Activated T-cell treated with anti-CD3 and anti-CD28 coated beads, Interleukin-2, amount 50 U/mL, for 24 hours (primary cell): ENCODE results near the gene CACNA1F.

Source experiments
- DNase-seq: peaks from one replicate; pipeline ENCODE4 v3.0.0-alpha.2; 2020
- H3K27ac Mint-ChIP-seq: 2 replicates; pipeline ENCODE4 v1.8.0; 2020; ENCODE audit warnings: mild to moderate bottlenecking, mixed read lengths
- H3K27me3 Mint-ChIP-seq: 2 replicates; pipeline ENCODE4 v1.8.0; 2020; ENCODE audit warnings: mixed read lengths
- H3K36me3 Mint-ChIP-seq: 2 replicates; pipeline ENCODE4 v1.8.0; 2020; ENCODE audit warnings: low read depth, mixed read lengths
- H3K4me1 Mint-ChIP-seq: 2 replicates; pipeline ENCODE4 v1.8.0; 2020; ENCODE audit warnings: low read depth, mixed read lengths
- H3K4me3 Mint-ChIP-seq: 2 replicates; pipeline ENCODE4 v1.8.0; 2020; ENCODE audit warnings: mild to moderate bottlenecking, moderate library complexity, mixed read lengths
- H3K9me3 Mint-ChIP-seq: 2 replicates; pipeline ENCODE4 v1.8.0; 2020; ENCODE audit warnings: mixed read lengths

Gene CACNA1F

DNA sequence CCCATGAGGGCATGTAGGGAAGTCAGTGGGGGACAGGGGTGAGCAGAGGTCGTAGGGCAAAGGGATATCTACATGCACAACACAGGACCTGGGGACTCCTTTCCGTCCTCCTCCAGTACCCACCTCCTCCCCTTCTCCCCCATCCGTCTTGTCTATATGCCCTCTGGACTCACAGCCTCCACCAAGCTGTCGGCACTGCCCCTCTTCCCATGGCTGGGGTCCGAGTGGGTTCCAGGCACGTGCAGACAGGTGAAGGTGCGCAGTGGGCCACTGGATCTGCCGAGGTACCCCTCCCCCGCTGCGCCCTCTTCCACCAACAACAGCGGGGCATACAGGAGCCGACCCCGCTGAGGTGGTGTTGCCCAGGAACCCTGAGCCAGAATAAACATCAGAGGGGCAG, 27.7 kb downstream of the CACNA1F start:
- peaks cover 4% of the 10 kb centered on the region for H3K4me1 Mint-ChIP-seq
- H3K9me3 Mint-ChIP-seq: no peaks in the 10 kb centered on the region
- H3K36me3 Mint-ChIP-seq: no peaks in the 10 kb centered on the region
- H3K4me3 Mint-ChIP-seq: no peak overlapping the region
- no peak for DNase-seq
- H3K27me3 Mint-ChIP-seq: peaks cover 17% of the 10 kb centered on the region
- no peak overlapping the region for H3K27ac Mint-ChIP-seq

DNA sequence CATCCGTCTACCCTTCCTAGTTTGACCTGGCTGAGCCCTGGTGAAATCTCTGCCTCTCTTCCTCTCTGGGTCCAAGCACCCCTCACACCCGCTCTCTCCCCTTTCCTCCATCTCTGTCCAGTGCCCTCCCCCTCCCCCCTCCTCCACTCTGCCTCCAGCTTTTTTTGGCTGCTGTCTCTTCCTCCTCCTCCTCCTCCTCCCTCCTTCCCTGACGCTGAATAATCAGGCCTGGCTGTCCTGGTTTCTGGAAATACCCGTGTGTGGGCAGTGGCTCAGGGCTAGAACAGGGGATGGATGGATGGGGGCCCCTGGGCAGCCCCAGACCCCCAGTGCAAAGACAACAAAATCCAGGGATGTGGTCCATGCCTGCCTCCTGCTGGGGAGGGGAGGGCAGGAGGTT, 28.4 kb downstream of the CACNA1F start:
- no peaks in the 10 kb centered on the region for H3K36me3 Mint-ChIP-seq
- DNase-seq: no peak
- H3K9me3 Mint-ChIP-seq: no peaks in the 10 kb centered on the region
- no peak overlapping the region for H3K27ac Mint-ChIP-seq
- peaks cover 15% of the 10 kb centered on the region for H3K27me3 Mint-ChIP-seq
- H3K4me3 Mint-ChIP-seq: no peak overlapping the region
- peaks cover 6% of the 10 kb centered on the region for H3K4me1 Mint-ChIP-seq

DNA sequence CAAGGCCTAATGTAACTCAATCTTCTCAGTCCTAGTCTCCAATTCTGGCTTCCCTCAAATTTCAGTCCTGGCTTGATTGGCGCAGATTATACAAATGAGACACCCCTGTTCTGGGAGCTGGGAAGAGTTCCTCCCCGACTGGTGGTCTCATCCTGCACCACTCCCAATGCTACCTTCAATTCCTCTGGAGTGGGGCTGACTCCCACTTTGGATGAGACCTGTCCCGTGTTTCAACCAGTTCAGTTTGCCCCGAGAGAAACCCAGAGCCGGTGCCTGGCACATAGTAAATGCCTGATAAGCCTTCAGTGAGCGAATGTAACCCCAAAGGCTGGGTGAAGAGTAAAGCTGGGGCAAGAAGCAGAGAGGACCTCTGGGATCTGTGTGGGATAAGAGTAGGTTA, 29.1 kb downstream of the CACNA1F start:
- H3K27me3 Mint-ChIP-seq: peaks cover 10% of the 10 kb centered on the region
- no peak for DNase-seq
- H3K36me3 Mint-ChIP-seq: no peaks in the 10 kb centered on the region
- peaks cover 8% of the 10 kb centered on the region for H3K4me1 Mint-ChIP-seq
- no peaks in the 10 kb centered on the region for H3K9me3 Mint-ChIP-seq
- H3K4me3 Mint-ChIP-seq: no peak overlapping the region
- no peak overlapping the region for H3K27ac Mint-ChIP-seq

DNA sequence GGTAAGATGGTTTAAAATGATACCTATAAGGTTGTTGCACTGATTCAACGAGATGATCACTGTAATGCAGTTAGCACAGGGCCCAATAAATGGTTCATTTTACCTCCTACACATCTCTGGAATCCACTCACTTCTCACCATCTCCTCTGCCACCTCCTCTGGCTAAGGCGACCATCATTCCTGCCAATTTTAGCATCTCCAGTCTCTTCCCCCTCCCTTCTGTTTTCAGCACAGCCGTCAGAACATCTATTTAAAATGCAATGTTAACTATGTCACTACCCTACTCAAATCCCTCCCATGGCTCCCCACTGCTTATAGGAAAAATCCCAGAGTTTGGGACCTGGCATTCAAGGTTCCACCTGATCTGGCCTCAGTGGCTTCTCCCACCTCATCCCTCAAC, 29.6 kb downstream of the CACNA1F start:
- peaks cover 12% of the 10 kb centered on the region for H3K4me1 Mint-ChIP-seq
- H3K9me3 Mint-ChIP-seq: no peaks in the 10 kb centered on the region
- DNase-seq: no peak
- H3K4me3 Mint-ChIP-seq: no peak overlapping the region
- no peak overlapping the region for H3K27ac Mint-ChIP-seq
- H3K27me3 Mint-ChIP-seq: peaks cover 13% of the 10 kb centered on the region
- H3K36me3 Mint-ChIP-seq: no peaks in the 10 kb centered on the region

DNA sequence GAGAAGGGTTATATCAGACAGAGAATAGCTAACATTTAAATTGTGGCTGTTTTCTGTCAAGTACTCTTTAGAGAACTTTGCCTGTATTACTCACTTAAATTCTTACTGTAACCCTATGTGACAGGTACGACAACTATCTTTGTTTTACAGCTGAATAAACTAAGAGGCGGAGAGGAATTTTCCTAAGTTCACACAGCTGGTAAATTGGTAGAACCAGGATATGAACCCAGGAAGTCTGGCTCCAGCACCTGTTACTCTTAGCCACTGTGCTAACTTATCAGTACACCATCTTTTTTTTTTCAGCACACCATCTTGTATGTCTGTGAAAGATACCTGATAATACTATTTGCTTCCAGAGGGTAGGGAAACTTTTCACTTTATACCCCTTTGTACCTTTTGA, 31.1 kb downstream of the CACNA1F start:
- Mint-ChIP-seq H3K36me3 (no peaks in the 10 kb centered on the region), H3K27ac (no peak overlapping the region), H3K9me3 (no peaks in the 10 kb centered on the region), H3K27me3 (peaks cover 22% of the 10 kb centered on the region), H3K4me3 (no peak overlapping the region), H3K4me1 (peaks cover 18% of the 10 kb centered on the region)
- DNase-seq: no peak

DNA sequence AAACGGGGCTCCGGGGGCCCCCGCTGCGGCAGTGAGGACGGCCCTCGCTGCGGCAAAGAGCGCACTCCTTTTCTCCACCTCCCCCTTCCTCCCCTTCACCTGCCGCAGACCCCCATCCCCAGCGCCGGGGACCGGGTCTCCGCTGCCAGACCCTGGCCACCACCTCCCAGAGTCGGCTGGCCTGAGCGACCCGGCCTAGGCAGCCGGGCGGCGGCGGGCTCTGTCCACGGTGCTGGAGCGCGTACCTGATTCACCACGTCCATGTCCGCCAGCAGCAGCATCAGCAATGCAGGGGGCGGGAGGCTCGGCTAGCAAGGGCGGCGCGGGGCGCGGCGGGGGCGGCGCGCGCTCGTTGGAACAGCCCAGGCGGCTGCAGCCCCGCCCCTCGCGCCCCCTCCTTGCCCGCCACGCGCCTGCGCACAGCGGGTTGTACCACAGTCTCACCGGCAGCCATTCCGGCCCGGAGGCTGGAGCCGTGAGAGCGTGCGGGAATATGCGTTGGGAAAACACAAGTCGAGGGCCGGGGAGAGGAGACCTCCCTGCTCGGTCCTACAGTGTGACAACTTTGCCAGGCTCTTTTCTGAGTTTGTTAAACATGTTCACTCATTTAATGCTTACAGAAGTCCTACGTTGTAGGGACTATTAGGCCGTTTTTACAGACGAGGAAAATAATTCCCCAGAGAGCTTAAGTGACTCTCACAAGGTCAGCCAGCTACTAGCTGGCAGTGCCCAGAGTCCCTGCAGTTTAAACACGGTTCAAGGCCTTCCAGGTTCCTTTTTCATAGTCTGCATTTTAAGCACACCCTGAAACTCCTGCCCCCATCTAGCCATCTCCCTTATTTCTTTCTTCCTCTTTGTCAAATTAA, 33.0 kb downstream of the CACNA1F start, which contains the start of gene SYP:
Gene SYP (minus strand): TSS at position 288 of the 866 bp plus-strand sequence. CDS start 7 bp downstream, at position 281.
- Mint-ChIP-seq H3K27ac (peak within 1 kb of the TSS; percentile 64), H3K4me1 (peaks cover 18% of the 10 kb centered on the region), H3K9me3 (no peaks in the 10 kb centered on the region), H3K4me3 (peak within 1 kb of the TSS; percentile 62), H3K27me3 (peaks cover 20% of the 10 kb centered on the region), H3K36me3 (no peaks in the 10 kb centered on the region)
- DNase-seq: peak; percentile 90

DNA sequence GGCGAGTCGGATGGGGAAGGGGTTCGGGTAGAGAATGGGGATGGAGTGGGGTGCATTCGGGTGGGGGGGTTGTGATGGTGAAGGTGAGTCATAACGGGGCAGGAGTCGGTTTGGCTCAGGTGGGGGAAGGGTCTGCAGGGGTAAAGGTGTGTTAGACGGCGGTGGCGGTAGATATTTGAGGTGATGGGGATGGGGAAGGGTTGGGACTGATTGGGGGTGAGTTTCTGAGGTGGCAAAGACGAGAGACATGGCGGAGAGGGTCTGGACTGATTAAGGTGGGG, 33.9 kb downstream of the CACNA1F start:
- Mint-ChIP-seq H3K4me1 (peaks cover 18% of the 10 kb centered on the region), H3K9me3 (no peaks in the 10 kb centered on the region), H3K27me3 (peaks cover 20% of the 10 kb centered on the region), H3K36me3 (no peaks in the 10 kb centered on the region), H3K4me3 (peak overlapping the region; percentile 51), H3K27ac (no peak overlapping the region)
- no peak for DNase-seq

DNA sequence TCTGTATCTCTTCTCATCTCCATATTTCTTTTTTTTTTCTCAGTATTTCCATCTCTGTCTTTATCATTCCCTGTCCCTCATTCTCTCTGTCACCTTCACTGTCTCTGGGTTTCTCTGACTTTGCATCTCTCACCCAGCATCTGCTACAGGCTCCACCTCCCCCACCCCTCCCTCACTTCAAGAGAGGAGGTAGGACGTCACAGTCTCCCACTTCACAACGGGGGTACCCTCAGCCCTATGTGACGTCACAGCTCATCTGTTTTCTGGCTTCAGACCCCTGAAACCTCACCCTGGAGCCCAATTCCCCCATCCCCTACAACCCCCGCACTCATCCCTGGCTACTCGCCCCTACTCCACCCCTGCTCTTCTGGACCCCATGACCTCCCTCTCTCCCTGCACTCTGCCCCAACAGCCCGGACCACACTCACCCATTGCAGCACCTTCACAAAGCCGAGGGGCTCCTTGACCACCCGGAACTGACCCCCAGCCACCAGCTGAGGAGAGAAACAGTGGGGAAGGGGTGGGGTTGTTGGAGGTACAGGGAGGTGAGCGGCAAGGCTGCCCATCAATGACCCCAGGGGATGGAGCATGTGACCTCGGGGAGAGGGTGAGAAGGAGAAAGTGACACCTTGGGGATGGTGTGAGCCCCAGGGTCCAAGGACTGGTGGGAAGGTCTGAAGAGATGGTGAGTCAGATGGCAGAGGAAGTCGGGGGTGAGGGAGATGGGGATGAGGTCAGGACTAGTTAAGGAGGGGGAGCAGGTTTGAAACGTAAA, 34.4 kb downstream of the CACNA1F start:
- Mint-ChIP-seq H3K4me3 (peak overlapping the region; percentile 51), H3K27me3 (peaks cover 20% of the 10 kb centered on the region), H3K4me1 (peaks cover 23% of the 10 kb centered on the region), H3K27ac (no peak overlapping the region), H3K36me3 (no peaks in the 10 kb centered on the region), H3K9me3 (no peaks in the 10 kb centered on the region)
- DNase-seq: no peak

DNA sequence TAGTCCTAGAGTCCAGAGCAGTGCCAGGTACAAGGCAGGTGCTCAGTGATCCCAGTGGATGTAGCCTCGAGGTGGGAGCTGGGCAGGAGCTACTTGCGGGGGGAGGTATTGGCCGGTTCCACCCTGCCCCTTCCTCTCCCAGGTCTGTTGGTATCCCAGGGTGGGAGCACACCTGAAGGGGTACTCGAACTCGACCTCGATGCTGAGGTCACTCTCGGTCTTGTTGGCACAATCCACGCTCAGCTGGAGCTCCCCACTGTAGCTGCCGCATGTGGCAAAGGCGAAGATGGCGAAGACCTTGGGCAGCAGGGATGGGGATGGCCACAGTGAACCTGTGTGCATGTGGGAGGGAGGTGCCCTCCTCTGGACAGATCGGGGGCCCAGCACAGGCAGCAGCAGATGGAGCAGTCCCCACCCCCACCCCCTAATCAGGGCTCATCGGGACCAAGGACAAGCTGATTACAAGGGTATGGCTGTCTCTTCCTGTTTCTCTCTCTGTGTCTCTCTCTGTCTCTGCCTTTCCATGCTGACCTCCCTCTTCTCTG, 35.5 kb downstream of the CACNA1F start:
- Mint-ChIP-seq H3K27ac (no peak overlapping the region), H3K36me3 (no peaks in the 10 kb centered on the region), H3K4me3 (no peak overlapping the region), H3K27me3 (peaks cover 16% of the 10 kb centered on the region), H3K9me3 (no peaks in the 10 kb centered on the region), H3K4me1 (peaks cover 34% of the 10 kb centered on the region)
- no peak for DNase-seq

DNA sequence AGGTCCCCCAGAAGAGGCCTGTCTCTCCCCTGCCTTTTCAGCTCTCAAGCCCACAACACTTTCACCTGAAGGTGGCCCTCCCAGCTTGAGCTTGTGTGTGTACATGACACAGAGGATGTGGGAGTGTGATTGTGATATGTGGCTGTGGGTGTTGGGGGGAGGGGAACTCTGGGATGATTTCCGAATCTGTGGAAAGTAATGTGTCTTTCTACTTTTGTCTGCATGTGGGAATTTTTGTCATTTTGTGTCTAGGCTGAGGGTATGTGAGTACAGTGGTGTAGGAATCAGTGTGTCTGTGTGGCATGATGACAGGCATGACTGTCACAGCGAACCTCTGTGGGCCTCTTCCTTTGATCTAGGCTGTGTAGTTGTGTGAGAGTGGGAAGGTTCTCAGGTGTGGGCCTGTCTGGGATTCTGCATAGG, 39.6 kb downstream of the CACNA1F start:
- DNase-seq: no peak
- Mint-ChIP-seq H3K4me1 (peaks cover 33% of the 10 kb centered on the region), H3K27me3 (peaks cover 17% of the 10 kb centered on the region), H3K36me3 (peaks cover 2% of the 10 kb centered on the region), H3K9me3 (no peaks in the 10 kb centered on the region), H3K27ac (peak overlapping the region; percentile 73), H3K4me3 (no peak overlapping the region)

DNA sequence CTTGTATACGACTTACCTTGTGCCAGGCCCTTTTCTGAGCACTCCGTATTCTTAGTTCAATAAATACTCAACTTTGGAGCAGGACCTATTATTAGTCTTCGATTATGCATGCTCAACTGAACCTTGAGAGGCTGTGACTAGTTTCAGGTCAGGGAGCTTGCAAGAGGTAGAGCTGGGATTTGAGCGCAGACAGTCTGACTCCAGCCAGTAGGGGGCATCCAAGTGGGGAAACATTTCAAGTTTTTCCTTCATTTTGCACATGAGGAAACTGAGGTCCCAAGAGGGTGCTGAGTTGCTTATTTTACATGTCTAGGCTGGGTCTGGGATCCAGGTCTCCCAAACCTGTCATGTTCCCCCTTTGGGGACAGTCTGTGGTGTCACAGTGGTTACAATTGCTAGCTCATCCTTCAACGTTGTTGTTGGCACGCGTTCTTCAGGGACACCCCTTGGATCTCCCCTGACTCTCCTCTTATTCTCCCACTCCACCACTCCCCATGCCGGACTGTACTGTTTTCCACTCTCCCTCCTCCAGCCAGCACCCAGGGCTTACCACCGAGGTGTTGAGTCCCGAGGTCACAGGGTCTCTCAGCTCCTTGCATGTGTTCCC, 40.3 kb downstream of the CACNA1F start:
- peak overlapping the region; percentile 73 for H3K27ac Mint-ChIP-seq
- H3K4me3 Mint-ChIP-seq: peak overlapping the region; percentile 49
- peaks cover 10% of the 10 kb centered on the region for H3K27me3 Mint-ChIP-seq

DNA sequence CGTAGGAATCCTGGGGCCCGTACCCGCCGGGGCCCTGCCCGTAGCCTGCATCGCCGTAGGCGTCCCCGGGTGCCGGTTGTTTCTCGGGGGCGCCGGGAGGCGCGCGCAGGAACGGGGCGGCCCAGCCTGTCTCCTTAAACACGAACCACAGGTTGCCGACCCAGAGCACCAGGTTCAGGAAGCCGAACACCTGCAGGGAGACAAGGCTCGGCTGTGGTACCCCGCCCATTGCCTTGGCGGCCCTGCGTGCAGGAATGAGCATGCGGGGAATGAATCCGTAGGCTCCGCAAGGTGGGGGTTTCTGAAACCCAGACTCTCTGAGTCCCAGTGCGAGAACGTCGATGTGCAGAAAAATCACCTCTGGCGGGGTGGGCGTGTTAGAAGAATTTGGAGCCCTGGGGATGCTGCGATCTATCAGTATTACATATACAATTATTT, 41.5 kb downstream of the CACNA1F start:
- Mint-ChIP-seq H3K9me3 (no peaks in the 10 kb centered on the region), H3K4me1 (peaks cover 28% of the 10 kb centered on the region), H3K4me3 (peak overlapping the region; percentile 86), H3K27ac (peak overlapping the region; percentile 94), H3K27me3 (peaks cover 4% of the 10 kb centered on the region), H3K36me3 (peaks cover 2% of the 10 kb centered on the region)
- DNase-seq: no peak

More for the DNA sequence above, 40.3 kb downstream of the CACNA1F start:
- Mint-ChIP-seq H3K4me1 (peaks cover 27% of the 10 kb centered on the region), H3K9me3 (no peaks in the 10 kb centered on the region), H3K36me3 (peaks cover 2% of the 10 kb centered on the region)
- DNase-seq: no peak

DNA sequence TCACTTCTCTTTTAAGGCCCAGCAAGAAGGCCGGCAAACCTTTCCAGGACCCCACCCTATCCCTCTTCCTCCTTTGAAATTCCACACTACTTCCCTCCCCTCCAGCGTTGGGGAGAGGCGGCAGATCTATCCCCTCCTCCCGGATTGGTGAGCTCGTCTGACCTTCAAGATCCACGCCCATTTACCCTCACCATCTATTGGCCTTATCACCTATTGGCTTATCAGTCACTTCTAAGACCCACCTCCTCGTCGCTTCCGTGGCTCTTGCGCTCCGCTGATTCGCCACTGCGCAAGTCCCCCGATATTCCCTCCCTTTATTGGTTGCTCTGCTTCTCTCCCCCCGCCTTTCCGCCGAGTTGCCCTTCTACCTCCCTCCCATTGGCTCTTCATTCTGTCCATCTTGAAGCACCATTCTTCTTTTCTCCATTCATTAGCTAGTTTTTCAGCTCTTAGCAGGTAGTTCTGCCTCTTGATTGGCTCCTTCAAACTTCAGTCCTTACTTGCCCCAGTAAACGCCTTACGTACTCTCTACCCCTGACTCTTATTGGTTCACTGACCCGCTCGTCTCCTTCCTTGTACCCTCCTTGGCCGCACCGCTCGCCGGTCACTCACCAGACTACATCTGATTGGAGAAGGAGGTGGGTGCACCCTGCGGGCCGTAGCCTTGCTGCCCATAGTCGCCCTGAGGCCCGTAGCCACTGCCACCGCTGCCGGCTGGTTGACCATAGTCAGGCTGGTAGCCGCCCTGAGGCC, 42.1 kb downstream of the CACNA1F start:
- Mint-ChIP-seq H3K4me3 (peak overlapping the region; percentile 86), H3K4me1 (peaks cover 31% of the 10 kb centered on the region), H3K27ac (peak overlapping the region; percentile 94), H3K36me3 (peaks cover 2% of the 10 kb centered on the region), H3K9me3 (no peaks in the 10 kb centered on the region), H3K27me3 (peaks cover 4% of the 10 kb centered on the region)
- peak; percentile 80 for DNase-seq

DNA sequence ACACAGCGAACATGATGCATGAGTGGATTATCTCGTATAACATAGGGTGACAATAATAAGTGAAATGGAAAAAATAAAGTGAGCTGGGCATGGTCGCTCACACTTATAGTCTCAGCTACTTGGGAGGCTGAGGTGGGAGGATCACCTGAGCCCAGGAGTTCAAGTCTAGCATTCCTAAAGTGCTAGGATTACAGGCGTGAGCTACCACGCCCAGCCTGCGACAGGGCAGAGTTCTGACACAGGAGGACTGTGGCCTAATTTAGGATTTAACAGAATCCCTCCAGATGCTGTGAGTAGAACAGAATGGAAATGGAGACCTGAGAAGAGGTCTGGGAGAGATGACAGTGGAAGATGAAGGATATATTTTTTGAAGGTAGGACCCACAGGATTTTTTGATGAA, 43.5 kb downstream of the CACNA1F start:
- Mint-ChIP-seq H3K36me3 (peaks cover 2% of the 10 kb centered on the region), H3K9me3 (no peaks in the 10 kb centered on the region), H3K4me3 (peak overlapping the region; percentile 86), H3K27ac (no peak overlapping the region), H3K27me3 (peaks cover 10% of the 10 kb centered on the region), H3K4me1 (peaks cover 35% of the 10 kb centered on the region)
- DNase-seq: no peak
